HepG2 (cell line): ENCODE data around the gene IQGAP3. TPM values are rescaled to one million over a fixed set of nuclear protein-coding genes. Genes with fewer than 3 reads are reported as not detected.

Experiments used
- ATF2 ChIP-seq: sonication (generic); formaldehyde crosslinking; IDR thresholded peaks from 2 replicates; pipeline ENCODE4 v1.4.0; 2020; ENCODE audit warnings: missing genetic modification reagents
- HNRNPH1 ChIP-seq: fragments of 200-400 bp; formaldehyde crosslinking; optimal IDR thresholded peaks from 2 replicates; pipeline ENCODE3; 2017; ENCODE audit warnings: mild to moderate bottlenecking, low read depth, low read length
- MIER3 ChIP-seq: IDR thresholded peaks from 2 replicates; pipeline ENCODE4 v1.6.1; 2016; ENCODE audit warnings: missing compliant biosample characterization, borderline replicate concordance
- MTERF4 ChIP-seq: sonication (generic); formaldehyde crosslinking; IDR thresholded peaks from 2 replicates; pipeline ENCODE4 v1.8.0; 2023; ENCODE audit warnings: mild to moderate bottlenecking, missing genetic modification reagents
- MXD4 ChIP-seq: IDR thresholded peaks from 2 replicates; pipeline ENCODE4 v1.6.1; 2016; ENCODE audit warnings: mild to moderate bottlenecking, missing biosample characterization, missing genetic modification reagents
- NFRKB ChIP-seq: fragments of 450-650 bp; IDR thresholded peaks from 2 replicates; pipeline ENCODE4 v1.6.1; 2017
- PLRG1 ChIP-seq: fragments of 450-650 bp; conservative IDR thresholded peaks from 2 replicates; pipeline ENCODE4 v1.6.1; 2016
- SIN3A ChIP-seq: IDR thresholded peaks from 2 replicates; pipeline ENCODE4 v1.6.1; 2011; ENCODE audit warnings: low read depth, mild to moderate bottlenecking, control low read depth, low read length, borderline replicate concordance
- SP2 ChIP-seq: sonication (generic); formaldehyde crosslinking; IDR thresholded peaks from 2 replicates; pipeline ENCODE4 v1.5.1; 2020; ENCODE audit warnings: mild to moderate bottlenecking, missing genetic modification reagents
- TCF7 ChIP-seq: sonication (generic); IDR thresholded peaks from 2 replicates; pipeline ENCODE4 v1.6.1; 2016; ENCODE audit warnings: antibody characterized with exemption, low read depth
- ZBTB14 ChIP-seq: sonication (generic); formaldehyde crosslinking; IDR thresholded peaks from 2 replicates; pipeline ENCODE4 v1.4.0; 2020; ENCODE audit warnings: missing genetic modification reagents
- ZNF431 ChIP-seq: sonication (generic); formaldehyde crosslinking; IDR thresholded peaks from 2 replicates; pipeline ENCODE4 v1.9.0; 2022; ENCODE audit warnings: missing genetic modification reagents, low read depth, mild to moderate bottlenecking, borderline replicate concordance
- ZNF501 ChIP-seq: sonication (generic); formaldehyde crosslinking; IDR thresholded peaks from 2 replicates; pipeline ENCODE4 v1.5.1; 2020; ENCODE audit warnings: mild to moderate bottlenecking, moderate library complexity, missing genetic modification reagents
- ZNF790 ChIP-seq: sonication (generic); formaldehyde crosslinking; IDR thresholded peaks from 2 replicates; pipeline ENCODE4 v1.8.0; 2022; ENCODE audit warnings: missing genetic modification reagents, mild to moderate bottlenecking, borderline replicate concordance
- ZNF879 ChIP-seq: sonication (generic); formaldehyde crosslinking; IDR thresholded peaks from 2 replicates; pipeline ENCODE4 v1.8.1; 2023; ENCODE audit warnings: missing genetic modification reagents
- ZSCAN12 ChIP-seq: sonication (generic); formaldehyde crosslinking; IDR thresholded peaks from 2 replicates; pipeline ENCODE4 v1.9.0; 2021; ENCODE audit warnings: mild to moderate bottlenecking, missing genetic modification reagents
- polyA plus RNA-seq, 8 experiments: library from polyadenylated mRNA; depleted of rRNA in 3 of 8; stranded (reverse) in 7 of 8; unstranded in 1 of 8; fragments of >200 nt; fragmentation: Illumina TruSeq in 4 of 8; extraction: Trizol in 4 of 8; gene quantifications; 2 replicates each; pipeline versions ENCODE4 v1.2.1 to v1.2.3, GENCODE V29; 2011 to 2016; ENCODE audit warnings: low read depth in 4 of 8, missing spikeins in 1 of 8, mixed read lengths in 1 of 8; ENCODE audit not compliant: insufficient read depth in 1 of 8
- total RNA-seq, 5 experiments: library from RNA; depleted of rRNA; stranded (reverse); fragments of >200 nt; fragmentation: Illumina TruSeq; extraction: Trizol; gene quantifications; 2 replicates each; pipeline ENCODE4 v1.2.3, GENCODE V29; 2016; ENCODE audit warnings: low read depth in 1 of 5
- TF ChIP-seq, protein P1 (sequence below): sonication (generic); formaldehyde crosslinking; IDR thresholded peaks from 2 replicates; pipeline ENCODE4 v1.5.0; 2020; ENCODE audit warnings: missing genetic modification reagents
- TF ChIP-seq, protein P2 (sequence below): IDR thresholded peaks from 2 replicates; pipeline ENCODE4 v1.6.1; 2016; ENCODE audit warnings: low read depth, borderline replicate concordance
- TF ChIP-seq, protein P3 (sequence below): sonication (generic); formaldehyde crosslinking; IDR thresholded peaks from 2 replicates; pipeline ENCODE4 v1.4.0; 2020; ENCODE audit warnings: missing genetic modification reagents, mild to moderate bottlenecking, borderline replicate concordance
- TF ChIP-seq, protein P4 (sequence below): sonication (generic); formaldehyde crosslinking; conservative IDR thresholded peaks from 2 replicates; pipeline ENCODE4 v1.8.1; 2023; ENCODE audit warnings: missing genetic modification reagents

IQGAP3 gene
- total and polyA plus RNA-seq, 2 of the 13 experiments (the other 11 are each of a cell fraction or from before 2014, with no cell fraction given): 13.5 to 14.1 TPM

- TF ChIP-seq PLRG1 (no peak), MXD4 (peak; percentile 80), ZNF790 (no peak), TCF7 (no peak), MTERF4 (CRISPR knock-in tag) (no peak), HNRNPH1 (no peak), SIN3A (peak; percentile 98), NFRKB (no peak), MIER3 (no peak), ZNF879 (CRISPR knock-in tag) (no peak), ZBTB14 (no peak), ATF2 (CRISPR knock-in tag) (peak; percentile 36; the same call in 1 of the 2 replicates), SP2 (CRISPR knock-in tag) (peak; percentile 67), ZNF431 (CRISPR knock-in tag) (no peak), ZNF501 (CRISPR knock-in tag) (peak; percentile 87; the same call in 1 of the 2 replicates), ZSCAN12 (CRISPR knock-in tag) (no peak)
- TF ChIP-seq, protein P1, sequence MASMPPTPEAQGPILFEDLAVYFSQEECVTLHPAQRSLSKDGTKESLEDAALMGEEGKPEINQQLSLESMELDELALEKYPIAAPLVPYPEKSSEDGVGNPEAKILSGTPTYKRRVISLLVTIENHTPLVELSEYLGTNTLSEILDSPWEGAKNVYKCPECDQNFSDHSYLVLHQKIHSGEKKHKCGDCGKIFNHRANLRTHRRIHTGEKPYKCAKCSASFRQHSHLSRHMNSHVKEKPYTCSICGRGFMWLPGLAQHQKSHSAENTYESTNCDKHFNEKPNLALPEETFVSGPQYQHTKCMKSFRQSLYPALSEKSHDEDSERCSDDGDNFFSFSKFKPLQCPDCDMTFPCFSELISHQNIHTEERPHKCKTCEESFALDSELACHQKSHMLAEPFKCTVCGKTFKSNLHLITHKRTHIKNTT (CRISPR knock-in tag): no peak
- TF ChIP-seq, protein P2, sequence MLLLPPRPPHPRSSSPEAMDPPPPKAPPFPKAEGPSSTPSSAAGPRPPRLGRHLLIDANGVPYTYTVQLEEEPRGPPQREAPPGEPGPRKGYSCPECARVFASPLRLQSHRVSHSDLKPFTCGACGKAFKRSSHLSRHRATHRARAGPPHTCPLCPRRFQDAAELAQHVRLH: peak; percentile 44; the same call in 1 of the 2 replicates
- TF ChIP-seq, protein P3, sequence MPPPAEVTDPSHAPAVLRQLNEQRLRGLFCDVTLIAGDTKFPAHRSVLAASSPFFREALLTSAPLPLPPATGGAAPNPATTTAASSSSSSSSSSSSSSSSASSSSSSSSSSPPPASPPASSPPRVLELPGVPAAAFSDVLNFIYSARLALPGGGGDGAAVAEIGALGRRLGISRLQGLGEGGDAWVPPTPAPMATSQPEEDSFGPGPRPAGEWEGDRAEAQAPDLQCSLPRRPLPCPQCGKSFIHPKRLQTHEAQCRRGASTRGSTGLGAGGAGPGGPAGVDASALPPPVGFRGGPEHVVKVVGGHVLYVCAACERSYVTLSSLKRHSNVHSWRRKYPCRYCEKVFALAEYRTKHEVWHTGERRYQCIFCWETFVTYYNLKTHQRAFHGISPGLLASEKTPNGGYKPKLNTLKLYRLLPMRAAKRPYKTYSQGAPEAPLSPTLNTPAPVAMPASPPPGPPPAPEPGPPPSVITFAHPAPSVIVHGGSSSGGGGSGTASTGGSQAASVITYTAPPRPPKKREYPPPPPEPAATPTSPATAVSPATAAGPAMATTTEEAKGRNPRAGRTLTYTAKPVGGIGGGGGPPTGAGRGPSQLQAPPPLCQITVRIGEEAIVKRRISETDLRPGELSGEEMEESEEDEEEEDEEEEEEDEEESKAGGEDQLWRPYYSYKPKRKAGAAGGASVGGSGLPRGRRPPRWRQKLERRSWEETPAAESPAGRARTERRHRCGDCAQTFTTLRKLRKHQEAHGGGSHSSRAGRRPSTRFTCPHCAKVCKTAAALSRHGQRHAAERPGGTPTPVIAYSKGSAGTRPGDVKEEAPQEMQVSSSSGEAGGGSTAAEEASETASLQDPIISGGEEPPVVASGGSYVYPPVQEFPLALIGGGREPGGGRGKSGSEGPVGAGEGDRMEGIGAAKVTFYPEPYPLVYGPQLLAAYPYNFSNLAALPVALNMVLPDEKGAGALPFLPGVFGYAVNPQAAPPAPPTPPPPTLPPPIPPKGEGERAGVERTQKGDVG (CRISPR knock-in tag): 0 out of 2 replicates have a peak, but pooled peaks have one; percentile 25
- TF ChIP-seq, protein P4, sequence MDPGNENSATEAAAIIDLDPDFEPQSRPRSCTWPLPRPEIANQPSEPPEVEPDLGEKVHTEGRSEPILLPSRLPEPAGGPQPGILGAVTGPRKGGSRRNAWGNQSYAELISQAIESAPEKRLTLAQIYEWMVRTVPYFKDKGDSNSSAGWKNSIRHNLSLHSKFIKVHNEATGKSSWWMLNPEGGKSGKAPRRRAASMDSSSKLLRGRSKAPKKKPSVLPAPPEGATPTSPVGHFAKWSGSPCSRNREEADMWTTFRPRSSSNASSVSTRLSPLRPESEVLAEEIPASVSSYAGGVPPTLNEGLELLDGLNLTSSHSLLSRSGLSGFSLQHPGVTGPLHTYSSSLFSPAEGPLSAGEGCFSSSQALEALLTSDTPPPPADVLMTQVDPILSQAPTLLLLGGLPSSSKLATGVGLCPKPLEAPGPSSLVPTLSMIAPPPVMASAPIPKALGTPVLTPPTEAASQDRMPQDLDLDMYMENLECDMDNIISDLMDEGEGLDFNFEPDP (CRISPR knock-in tag): no peak
These were observed at the start of gene IQGAP3 (continued) for GRCh38 chr1:156571919-156572662.
